Heart left ventricle (tissue), 13 donors: ENCODE results near the gene ACAP3.

ENCODE experiments used
- POLR2A ChIP-seq, 2 donors: fragments of 450-650 bp; IDR thresholded peaks; one replicate each; pipeline ENCODE4 v1.6.1; 2017; ENCODE audit warnings: antibody characterized with exemption in 2 of 2, mild to moderate bottlenecking in 2 of 2, moderate library complexity in 2 of 2
- TF ChIP-seq, protein P1 (sequence below), 12 donors: fragments of 200-600 bp; sonication (generic) in 4 of 12; IDR thresholded peaks; one replicate each; pipeline versions ENCODE4 v1.5.0 to v1.8.0; 2018 to 2022; ENCODE audit warnings: antibody characterized with exemption in 12 of 12, mild to moderate bottlenecking in 5 of 12
- donor health status: ischemic (EF 13 %, LVEDD 7.1; RV severe dilation, severe dysfunction).
- donor health status: DM: no; HTN: yes; CAD: no.
- donor health status: DM: no; HTN: no; CAD: no.
- donor health status: ischemic (EF 25% LVEDD 6.9; RV normal size, moderate dysfunction).
- donor health status: ischemic (EF 25% LVEDD 5.7; RV mildly dilated, moderate dysfunction).
- donor health status: ischemic (EF 35%, LVEDD 5.7; RV mildly dilated, moderate dysfunction).
- donor health status: nonischemic (EF 11% LVEDD 7.7; RV severe dilation, severe dysfunction).
- donor health status: DM: yes; HTN: yes; CAD: no.
- donor health status: PGD.
- donor health status: ischemic (EF 29% LVEDD 5.4; RV normal size, mild dysfunction).
- donor health status: nonischemic (EF 23%, LVEDD 6.1; RV moderate dilation, normal function).

DNA sequence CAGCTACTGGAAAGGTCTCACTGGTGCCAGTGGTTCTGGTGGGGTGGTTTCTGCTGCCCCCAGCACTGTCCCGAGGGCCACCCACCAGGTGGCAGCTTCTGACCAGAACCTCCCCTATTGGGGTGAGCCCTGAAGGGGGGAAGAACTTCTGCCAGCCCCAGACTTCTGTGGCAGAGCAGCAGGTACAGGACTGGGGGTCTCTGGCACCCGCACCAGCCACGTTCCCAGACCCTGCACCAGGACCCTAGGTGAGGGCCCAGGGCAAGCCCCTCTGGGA lies 2.3 kb upstream of the ACAP3 start:
- TF ChIP-seq, protein P1, sequence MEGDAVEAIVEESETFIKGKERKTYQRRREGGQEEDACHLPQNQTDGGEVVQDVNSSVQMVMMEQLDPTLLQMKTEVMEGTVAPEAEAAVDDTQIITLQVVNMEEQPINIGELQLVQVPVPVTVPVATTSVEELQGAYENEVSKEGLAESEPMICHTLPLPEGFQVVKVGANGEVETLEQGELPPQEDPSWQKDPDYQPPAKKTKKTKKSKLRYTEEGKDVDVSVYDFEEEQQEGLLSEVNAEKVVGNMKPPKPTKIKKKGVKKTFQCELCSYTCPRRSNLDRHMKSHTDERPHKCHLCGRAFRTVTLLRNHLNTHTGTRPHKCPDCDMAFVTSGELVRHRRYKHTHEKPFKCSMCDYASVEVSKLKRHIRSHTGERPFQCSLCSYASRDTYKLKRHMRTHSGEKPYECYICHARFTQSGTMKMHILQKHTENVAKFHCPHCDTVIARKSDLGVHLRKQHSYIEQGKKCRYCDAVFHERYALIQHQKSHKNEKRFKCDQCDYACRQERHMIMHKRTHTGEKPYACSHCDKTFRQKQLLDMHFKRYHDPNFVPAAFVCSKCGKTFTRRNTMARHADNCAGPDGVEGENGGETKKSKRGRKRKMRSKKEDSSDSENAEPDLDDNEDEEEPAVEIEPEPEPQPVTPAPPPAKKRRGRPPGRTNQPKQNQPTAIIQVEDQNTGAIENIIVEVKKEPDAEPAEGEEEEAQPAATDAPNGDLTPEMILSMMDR (IDR thresholded peaks at IDR 0.05) = no peak
- no peak for TF ChIP-seq POLR2A (IDR thresholded peaks at IDR 0.05)
